HL-60 (cell line): ENCODE results near the gene LAMA3.

ENCODE experiments used
- DNase-seq, 2 experiments: peaks; one replicate each; pipeline ENCODE4 v3.0.0-alpha.2; 2010 to 2020; ENCODE audit warnings: low read depth in 1 of 2, low spot score in 1 of 2
- H3K27ac ChIP-seq: fragments of 250-450 bp; sonication (Bioruptor Pico); replicated peaks from 2 replicates; pipeline ENCODE4 v1.5.1; 2020; ENCODE audit warnings: mild to moderate bottlenecking, moderate library complexity
- H3K27me3 ChIP-seq: fragments of 250-450 bp; sonication (Bioruptor Pico); 2 replicates; pipeline ENCODE4 v1.5.1; 2021; ENCODE audit warnings: mild to moderate bottlenecking, moderate library complexity; ENCODE audit not compliant: insufficient read depth, poor library complexity, severe bottlenecking
- H3K4me3 ChIP-seq: replicated peaks from 2 replicates; pipeline ENCODE4 v1.5.1; 2011; ENCODE audit warnings: mild to moderate bottlenecking, control low read depth, low read length; ENCODE audit not compliant: insufficient read depth
- GABPA ChIP-seq: IDR thresholded peaks from 2 replicates; pipeline ENCODE4 v1.6.1; 2012; ENCODE audit warnings: low read depth
- POLR2AphosphoS5 ChIP-seq: IDR thresholded peaks from 2 replicates; pipeline ENCODE4 v1.6.1; 2012; ENCODE audit warnings: low read depth
- SPI1 ChIP-seq: IDR thresholded peaks from 2 replicates; pipeline ENCODE4 v1.6.1; 2012; ENCODE audit warnings: low read depth, mild to moderate bottlenecking, borderline replicate concordance
- TF ChIP-seq, protein P1 (sequence below): IDR thresholded peaks from 2 replicates; pipeline ENCODE4 v1.6.1; 2012; ENCODE audit warnings: low read depth; ENCODE audit not compliant: insufficient replicate concordance
- TF ChIP-seq, protein P2 (sequence below): IDR thresholded peaks from one replicate; pipeline ENCODE4 v1.5.1; 2011; ENCODE audit warnings: low read length, control low read depth, inconsistent platforms; ENCODE audit not compliant: insufficient read depth

LAMA3 gene

DNA sequence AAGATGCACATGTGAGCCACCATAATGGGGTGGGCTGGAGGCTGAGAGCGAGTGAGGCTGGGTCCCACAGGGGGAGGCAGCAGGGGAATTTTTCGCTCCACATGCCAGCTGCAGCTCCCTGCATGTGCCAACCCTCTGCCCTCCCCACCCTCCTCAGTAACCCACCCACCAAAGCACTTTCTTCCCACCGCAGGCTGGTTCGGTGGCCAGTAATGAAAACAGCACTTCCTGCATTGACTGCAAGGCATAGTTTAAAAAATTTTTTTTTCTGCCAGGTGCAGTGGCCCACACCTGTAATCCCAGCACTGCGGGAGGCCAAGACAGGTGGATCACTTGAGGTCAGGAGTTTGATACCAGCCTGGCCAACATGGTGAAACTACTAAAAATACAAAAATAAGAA lies 177.8 kb downstream of the LAMA3 start:
- H3K4me3 ChIP-seq = no peak overlapping the region
- DNase-seq = no peak
- TF ChIP-seq GABPA = no peak
- TF ChIP-seq, protein P1, sequence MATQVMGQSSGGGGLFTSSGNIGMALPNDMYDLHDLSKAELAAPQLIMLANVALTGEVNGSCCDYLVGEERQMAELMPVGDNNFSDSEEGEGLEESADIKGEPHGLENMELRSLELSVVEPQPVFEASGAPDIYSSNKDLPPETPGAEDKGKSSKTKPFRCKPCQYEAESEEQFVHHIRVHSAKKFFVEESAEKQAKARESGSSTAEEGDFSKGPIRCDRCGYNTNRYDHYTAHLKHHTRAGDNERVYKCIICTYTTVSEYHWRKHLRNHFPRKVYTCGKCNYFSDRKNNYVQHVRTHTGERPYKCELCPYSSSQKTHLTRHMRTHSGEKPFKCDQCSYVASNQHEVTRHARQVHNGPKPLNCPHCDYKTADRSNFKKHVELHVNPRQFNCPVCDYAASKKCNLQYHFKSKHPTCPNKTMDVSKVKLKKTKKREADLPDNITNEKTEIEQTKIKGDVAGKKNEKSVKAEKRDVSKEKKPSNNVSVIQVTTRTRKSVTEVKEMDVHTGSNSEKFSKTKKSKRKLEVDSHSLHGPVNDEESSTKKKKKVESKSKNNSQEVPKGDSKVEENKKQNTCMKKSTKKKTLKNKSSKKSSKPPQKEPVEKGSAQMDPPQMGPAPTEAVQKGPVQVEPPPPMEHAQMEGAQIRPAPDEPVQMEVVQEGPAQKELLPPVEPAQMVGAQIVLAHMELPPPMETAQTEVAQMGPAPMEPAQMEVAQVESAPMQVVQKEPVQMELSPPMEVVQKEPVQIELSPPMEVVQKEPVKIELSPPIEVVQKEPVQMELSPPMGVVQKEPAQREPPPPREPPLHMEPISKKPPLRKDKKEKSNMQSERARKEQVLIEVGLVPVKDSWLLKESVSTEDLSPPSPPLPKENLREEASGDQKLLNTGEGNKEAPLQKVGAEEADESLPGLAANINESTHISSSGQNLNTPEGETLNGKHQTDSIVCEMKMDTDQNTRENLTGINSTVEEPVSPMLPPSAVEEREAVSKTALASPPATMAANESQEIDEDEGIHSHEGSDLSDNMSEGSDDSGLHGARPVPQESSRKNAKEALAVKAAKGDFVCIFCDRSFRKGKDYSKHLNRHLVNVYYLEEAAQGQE = no peak
- TF ChIP-seq SPI1 = no peak
- TF ChIP-seq POLR2AphosphoS5 = no peak
- TF ChIP-seq, protein P2, sequence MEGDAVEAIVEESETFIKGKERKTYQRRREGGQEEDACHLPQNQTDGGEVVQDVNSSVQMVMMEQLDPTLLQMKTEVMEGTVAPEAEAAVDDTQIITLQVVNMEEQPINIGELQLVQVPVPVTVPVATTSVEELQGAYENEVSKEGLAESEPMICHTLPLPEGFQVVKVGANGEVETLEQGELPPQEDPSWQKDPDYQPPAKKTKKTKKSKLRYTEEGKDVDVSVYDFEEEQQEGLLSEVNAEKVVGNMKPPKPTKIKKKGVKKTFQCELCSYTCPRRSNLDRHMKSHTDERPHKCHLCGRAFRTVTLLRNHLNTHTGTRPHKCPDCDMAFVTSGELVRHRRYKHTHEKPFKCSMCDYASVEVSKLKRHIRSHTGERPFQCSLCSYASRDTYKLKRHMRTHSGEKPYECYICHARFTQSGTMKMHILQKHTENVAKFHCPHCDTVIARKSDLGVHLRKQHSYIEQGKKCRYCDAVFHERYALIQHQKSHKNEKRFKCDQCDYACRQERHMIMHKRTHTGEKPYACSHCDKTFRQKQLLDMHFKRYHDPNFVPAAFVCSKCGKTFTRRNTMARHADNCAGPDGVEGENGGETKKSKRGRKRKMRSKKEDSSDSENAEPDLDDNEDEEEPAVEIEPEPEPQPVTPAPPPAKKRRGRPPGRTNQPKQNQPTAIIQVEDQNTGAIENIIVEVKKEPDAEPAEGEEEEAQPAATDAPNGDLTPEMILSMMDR = no peak
- H3K27ac ChIP-seq = no peak overlapping the region
- peaks cover 8% of the 10 kb centered on the region for H3K27me3 ChIP-seq

DNA sequence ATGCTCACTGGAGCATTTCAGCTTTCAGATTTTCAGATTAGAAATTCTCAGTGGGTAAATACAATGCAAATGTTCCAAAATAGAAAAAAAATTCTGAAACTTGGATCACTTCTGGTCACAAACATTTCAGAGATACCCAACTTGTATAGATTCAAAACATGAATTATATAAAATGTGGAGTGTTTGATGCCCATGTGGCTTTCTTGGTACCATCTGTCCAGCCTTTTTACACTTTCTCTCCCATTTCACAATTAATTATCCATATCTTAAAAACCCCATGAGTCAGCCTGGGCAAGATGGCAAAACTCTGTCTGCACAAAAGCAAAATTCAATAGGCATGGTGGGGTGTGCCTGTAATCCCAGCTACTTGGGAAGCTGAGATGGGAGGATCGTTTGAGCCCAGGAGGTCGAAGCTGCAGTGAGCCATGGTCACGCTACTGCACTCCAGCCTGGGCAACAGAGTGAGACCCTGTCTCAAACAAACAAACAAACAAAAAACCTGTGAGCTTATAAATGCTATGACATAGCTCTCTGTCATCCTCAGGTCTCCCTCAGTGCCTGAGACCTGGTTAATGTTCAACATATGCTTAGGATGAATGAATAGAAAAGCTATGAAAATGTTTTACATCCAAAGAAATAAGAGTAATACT lies 179.0 kb downstream of the LAMA3 start:
- Histone ChIP-seq H3K4me3 (no peak overlapping the region), H3K27ac (no peak overlapping the region), H3K27me3 (peaks cover 8% of the 10 kb centered on the region)
- DNase-seq = no peak
- no peak for TF ChIP-seq SPI1
- no peak for TF ChIP-seq GABPA
- TF ChIP-seq, protein P2 = no peak
- TF ChIP-seq, protein P1 = no peak
- no peak for TF ChIP-seq POLR2AphosphoS5

DNA sequence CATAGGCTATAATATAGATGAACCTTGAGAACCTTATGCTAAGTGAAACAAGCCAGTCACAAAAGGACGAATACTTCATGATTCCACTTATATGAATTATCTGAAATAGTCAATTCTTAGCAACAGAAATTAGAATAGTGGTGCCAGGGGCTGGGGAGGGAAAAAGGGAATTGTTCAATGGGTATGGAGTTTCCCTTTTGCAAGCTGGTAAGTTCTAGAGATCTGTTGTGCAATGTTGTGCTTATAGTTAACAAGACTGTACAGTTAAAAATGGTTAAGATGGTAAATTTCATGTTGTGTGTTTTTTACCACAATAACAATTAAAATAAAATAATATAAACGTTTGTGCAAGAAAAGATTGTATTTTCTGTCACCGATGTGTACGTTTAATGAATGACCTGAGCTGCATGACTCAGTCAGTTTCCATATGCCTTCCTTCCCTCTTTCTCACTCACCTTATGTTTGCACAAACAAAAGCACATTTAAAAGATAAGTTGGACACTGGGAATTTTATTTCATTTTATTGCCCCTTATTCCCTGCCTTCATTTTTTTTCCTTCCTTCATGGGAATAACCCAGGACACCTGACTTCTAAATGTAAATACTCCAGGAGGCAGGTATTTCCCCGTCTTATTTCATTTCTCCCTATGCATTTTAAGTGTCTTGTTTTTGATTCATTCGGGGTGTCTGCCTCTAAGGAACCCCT lies 181.6 kb downstream of the LAMA3 start:
- Histone ChIP-seq H3K4me3 (no peak overlapping the region), H3K27me3 (peaks cover 11% of the 10 kb centered on the region), H3K27ac (no peak overlapping the region)
- TF ChIP-seq SPI1 = no peak
- no peak for TF ChIP-seq POLR2AphosphoS5
- no peak for TF ChIP-seq GABPA
- TF ChIP-seq, protein P2 = no peak
- TF ChIP-seq, protein P1 = no peak
- no peak for DNase-seq
